GM23338 (cell line): ENCODE data around the gene AIFM2. TPM values are rescaled to one million over a fixed set of nuclear protein-coding genes. Genes with fewer than 3 reads are reported as not detected.
"Not testable (repeated sequence)": the region's sequence is repeated elsewhere in the genome, so short reads cannot be mapped to it uniquely, and the experiment has no call there.

ENCODE experiments used
- ATAC-seq: fragments of 200-7000 bp; cut with Tn5 transposase; 3 replicates; pipeline ENCODE4 v1.9.1; 2020
- DNase-seq: peaks from one replicate; pipeline ENCODE4 v3.0.0-alpha.2; 2015; ENCODE audit warnings: low spot score
- H2AFZ ChIP-seq: fragments of 200-600 bp; sonication (generic); 2 replicates; pipeline ENCODE4 v1.8.0; 2016; ENCODE audit warnings: antibody characterized with exemption, mild to moderate bottlenecking, moderate library complexity
- H3F3A ChIP-seq: fragments of 200-600 bp; sonication (generic); replicated peaks from 2 replicates; pipeline ENCODE4 v1.8.0; 2017; ENCODE audit warnings: antibody characterized with exemption, mixed run types, low read depth
- H3K27ac ChIP-seq: fragments of 200-600 bp; sonication (generic); 2 replicates; pipeline ENCODE4 v1.6.1; 2016; ENCODE audit warnings: low read depth
- H3K27me3 ChIP-seq: fragments of 200-600 bp; sonication (generic); 2 replicates; pipeline ENCODE4 v1.8.0; 2016; ENCODE audit warnings: mild to moderate bottlenecking, mixed run types, moderate library complexity; ENCODE audit not compliant: insufficient read depth
- H3K36me3 ChIP-seq: fragments of 200-600 bp; sonication (generic); 2 replicates; pipeline ENCODE4 v1.8.0; 2016; ENCODE audit warnings: mild to moderate bottlenecking; ENCODE audit not compliant: insufficient read depth
- H3K4me1 ChIP-seq: fragments of 200-600 bp; sonication (generic); 2 replicates; pipeline ENCODE4 v1.8.0; 2016; ENCODE audit warnings: mild to moderate bottlenecking, moderate library complexity; ENCODE audit not compliant: insufficient read depth
- H3K4me2 ChIP-seq: fragments of 200-600 bp; sonication (generic); 2 replicates; pipeline ENCODE4 v1.7.1; 2017; ENCODE audit warnings: mixed run types
- H3K4me3 ChIP-seq: fragments of 200-600 bp; sonication (generic); 2 replicates; pipeline ENCODE4 v1.6.1; 2016; ENCODE audit warnings: mixed run types
- H3K79me2 ChIP-seq: fragments of 200-600 bp; sonication (generic); replicated peaks from 2 replicates; pipeline ENCODE4 v1.8.0; 2017; ENCODE audit warnings: mild to moderate bottlenecking; ENCODE audit not compliant: insufficient read depth
- H3K9me2 ChIP-seq: fragments of 200-600 bp; sonication (generic); 2 replicates; pipeline ENCODE4 v1.8.0; 2017; ENCODE audit not compliant: insufficient read depth
- H4K20me1 ChIP-seq: fragments of 200-600 bp; sonication (generic); replicated peaks from 2 replicates; pipeline ENCODE4 v1.8.0; 2017; ENCODE audit warnings: mild to moderate bottlenecking; ENCODE audit not compliant: insufficient read depth
- H3K27ac Mint-ChIP-seq: 2 replicates; pipeline ENCODE4 v1.8.0; 2020; ENCODE audit warnings: inconsistent platforms, mild to moderate bottlenecking, moderate library complexity, mixed read lengths
- H3K27me3 Mint-ChIP-seq: 3 replicates; pipeline ENCODE4 v1.8.0; 2022; ENCODE audit warnings: low read depth, mild to moderate bottlenecking, moderate library complexity, mixed read lengths, inconsistent platforms; ENCODE audit not compliant: insufficient read depth, poor library complexity
- H3K36me3 Mint-ChIP-seq: 3 replicates; pipeline ENCODE4 v1.8.0; 2021; ENCODE audit warnings: low read depth, mild to moderate bottlenecking, inconsistent platforms, moderate library complexity, mixed read lengths
- H3K4me1 Mint-ChIP-seq: 3 replicates; pipeline ENCODE4 v1.8.0; 2020; ENCODE audit warnings: mild to moderate bottlenecking, inconsistent platforms, mixed read lengths
- H3K4me3 Mint-ChIP-seq: 3 replicates; pipeline ENCODE4 v1.8.0; 2021; ENCODE audit warnings: moderate library complexity, mild to moderate bottlenecking, inconsistent platforms, mixed read lengths
- H3K9me3 Mint-ChIP-seq: 3 replicates; pipeline ENCODE4 v1.8.0; 2020; ENCODE audit warnings: moderate library complexity, mild to moderate bottlenecking, inconsistent platforms, mixed read lengths
- CREB1 ChIP-seq: fragments of 250-450 bp; sonication (Bioruptor Pico); IDR thresholded peaks from 2 replicates; pipeline ENCODE4 v1.5.0; 2020; ENCODE audit warnings: low read depth, mild to moderate bottlenecking, moderate library complexity
- EZH2 ChIP-seq: fragments of 200-600 bp; sonication (generic); IDR thresholded peaks from one replicate; pipeline ENCODE4 v1.8.0; 2017; ENCODE audit warnings: antibody characterized with exemption, mild to moderate bottlenecking, low read depth; ENCODE audit not compliant: unreplicated experiment
- EZH2phosphoT487 ChIP-seq: fragments of 200-600 bp; sonication (generic); IDR thresholded peaks from one replicate; pipeline ENCODE4 v1.8.1; 2018; ENCODE audit warnings: antibody characterized with exemption; ENCODE audit not compliant: unreplicated experiment
- JUNB ChIP-seq: IDR thresholded peaks from one replicate; pipeline ENCODE4 v1.6.1; 2016; ENCODE audit warnings: antibody characterized with exemption; ENCODE audit not compliant: unreplicated experiment
- NANOG ChIP-seq: IDR thresholded peaks from 2 replicates; pipeline ENCODE4 v1.6.1; 2016; ENCODE audit warnings: antibody characterized with exemption, borderline replicate concordance
- POLR2AphosphoS5 ChIP-seq: IDR thresholded peaks from 2 replicates; pipeline ENCODE4 v1.6.1; 2016; ENCODE audit warnings: antibody characterized with exemption, low read depth
- STAT1 ChIP-seq: IDR thresholded peaks from one replicate; pipeline ENCODE4 v1.6.1; 2016; ENCODE audit warnings: antibody characterized with exemption; ENCODE audit not compliant: unreplicated experiment
- ZNF114 ChIP-seq: fragments of 250-450 bp; sonication (Bioruptor Pico); IDR thresholded peaks from 2 replicates; pipeline ENCODE4 v1.5.0; 2020; ENCODE audit warnings: mild to moderate bottlenecking, moderate library complexity
- ZNF331 ChIP-seq: fragments of 250-450 bp; sonication (Bioruptor Pico); IDR thresholded peaks from 2 replicates; pipeline ENCODE4 v1.5.0; 2020; ENCODE audit warnings: low read depth, mild to moderate bottlenecking, moderate library complexity
- polyA plus RNA-seq: library from polyadenylated mRNA; unstranded; fragments of >200 nt; fragmentation: Nextera tagmentation; extraction: Ambion mirVana; gene quantifications from 2 replicates; pipeline ENCODE4 v1.2.1, GENCODE V29; 2016
- total RNA-seq: library from RNA; depleted of rRNA; stranded (reverse); fragments of >200 nt; shearing (Covaris generic); gene quantifications from 2 replicates; pipeline ENCODE4 v1.2.3, GENCODE V29; 2014
- TF ChIP-seq, protein P1 (sequence below), 2 experiments: fragments of 200-600 bp in 1 of 2; sonication (generic) in 1 of 2; conservative IDR thresholded peaks; 2 replicates each; pipeline versions ENCODE4 v1.5.1 to v1.6.1; 2016 to 2017; ENCODE audit warnings: antibody characterized with exemption in 2 of 2, low read depth in 2 of 2, mild to moderate bottlenecking in 2 of 2, moderate library complexity in 1 of 2
- TF ChIP-seq, protein P2 (sequence below): IDR thresholded peaks from 2 replicates; pipeline ENCODE4 v1.6.1; 2016; ENCODE audit warnings: antibody characterized with exemption
- TF ChIP-seq, protein P3 (sequence below): fragments of 250-450 bp; sonication (Bioruptor Pico); IDR thresholded peaks from 2 replicates; pipeline ENCODE4 v1.5.0; 2020; ENCODE audit warnings: mild to moderate bottlenecking, moderate library complexity

Gene AIFM2
- total and polyA plus RNA-seq, 2 experiments from 2014 or later: 3.2 to 3.6 TPM

DNA sequence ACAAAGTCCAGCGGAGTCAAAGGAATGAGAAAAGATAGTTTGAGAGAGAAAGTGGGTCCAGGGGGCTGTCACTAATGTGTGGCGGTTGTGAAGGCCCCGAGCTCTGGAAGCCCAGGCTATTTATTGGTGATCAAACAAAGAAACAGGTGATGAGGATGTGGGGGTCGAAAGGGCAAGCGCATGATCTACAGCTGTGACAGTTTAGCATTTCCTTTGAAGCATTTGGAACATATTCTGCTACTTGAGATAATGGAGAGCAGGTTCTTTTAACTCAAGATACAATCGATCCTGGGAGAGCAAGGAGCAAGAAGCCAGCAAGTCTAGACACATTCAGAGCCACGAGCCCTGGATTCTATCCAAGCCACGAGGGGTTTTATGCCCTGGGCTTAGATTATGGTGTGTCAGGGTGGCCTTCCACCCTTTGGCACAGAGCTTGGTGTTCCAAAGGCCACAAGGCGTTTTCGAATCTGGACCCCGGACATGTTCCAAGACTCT lies 31.5 kb downstream of the AIFM2 start:
- H3K4me1 ChIP-seq, H3K4me3 Mint-ChIP-seq, H3K4me1 Mint-ChIP-seq, H3K9me3 Mint-ChIP-seq, H3K79me2 ChIP-seq, H3F3A ChIP-seq, H2AFZ ChIP-seq, H3K27me3 ChIP-seq, H3K36me3 ChIP-seq, DNase-seq, H3K27ac Mint-ChIP-seq, H4K20me1 ChIP-seq, H3K4me3 ChIP-seq, ATAC-seq, H3K9me2 ChIP-seq, H3K27ac ChIP-seq, H3K4me2 ChIP-seq: not testable (repeated sequence)
- Mint-ChIP-seq H3K36me3 (peaks cover 22% of the 10 kb centered on the region), H3K27me3 (peaks cover 18% of the 10 kb centered on the region)

DNA sequence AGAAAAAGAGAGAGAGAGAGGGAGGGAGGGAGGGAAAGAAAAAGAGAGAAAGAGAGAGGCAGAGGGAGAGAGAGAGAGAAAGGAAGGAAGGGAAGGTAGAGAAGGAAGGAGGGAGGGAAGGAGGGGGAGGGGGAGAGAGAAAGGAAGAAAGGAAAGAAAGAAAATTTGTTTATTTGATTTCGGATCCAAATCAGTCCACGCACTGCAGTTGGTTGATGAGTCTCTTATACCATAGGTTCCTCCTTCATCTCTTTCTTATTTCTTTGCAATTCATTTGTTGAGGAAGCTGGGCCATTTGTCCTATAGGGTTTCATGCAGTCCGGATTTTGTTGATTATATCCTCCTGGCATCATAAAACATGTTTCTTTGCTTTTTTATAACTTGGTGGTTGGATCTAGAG lies 34.4 kb downstream of the AIFM2 start:
- no peaks in the 10 kb centered on the region for H3K4me1 ChIP-seq
- peaks cover 6% of the 10 kb centered on the region for H3K27me3 Mint-ChIP-seq
- peaks cover 32% of the 10 kb centered on the region for H3K36me3 Mint-ChIP-seq
- no peak overlapping the region for H3K4me3 Mint-ChIP-seq
- H3K9me3 Mint-ChIP-seq: no peaks in the 10 kb centered on the region; the same call in 2 of the 3 replicates
- no peaks in the 10 kb centered on the region for H3K27me3 ChIP-seq
- ATAC-seq (no peak), DNase-seq (no peak)
- H3K36me3 ChIP-seq: no peaks in the 10 kb centered on the region
- no peak overlapping the region for H3K4me2 ChIP-seq
- H3F3A ChIP-seq: no peaks in the 10 kb centered on the region
- H4K20me1 ChIP-seq: no peaks in the 10 kb centered on the region
- no peaks in the 10 kb centered on the region for H3K79me2 ChIP-seq
- H3K27ac ChIP-seq: no peak overlapping the region
- H3K4me3 ChIP-seq: no peak overlapping the region
- no peaks in the 10 kb centered on the region for H3K9me2 ChIP-seq
- H3K27ac Mint-ChIP-seq: no peak overlapping the region
- no peaks in the 10 kb centered on the region for H3K4me1 Mint-ChIP-seq
- H2AFZ ChIP-seq: no peak overlapping the region
- TF ChIP-seq EZH2: no peak
- TF ChIP-seq, protein P1, sequence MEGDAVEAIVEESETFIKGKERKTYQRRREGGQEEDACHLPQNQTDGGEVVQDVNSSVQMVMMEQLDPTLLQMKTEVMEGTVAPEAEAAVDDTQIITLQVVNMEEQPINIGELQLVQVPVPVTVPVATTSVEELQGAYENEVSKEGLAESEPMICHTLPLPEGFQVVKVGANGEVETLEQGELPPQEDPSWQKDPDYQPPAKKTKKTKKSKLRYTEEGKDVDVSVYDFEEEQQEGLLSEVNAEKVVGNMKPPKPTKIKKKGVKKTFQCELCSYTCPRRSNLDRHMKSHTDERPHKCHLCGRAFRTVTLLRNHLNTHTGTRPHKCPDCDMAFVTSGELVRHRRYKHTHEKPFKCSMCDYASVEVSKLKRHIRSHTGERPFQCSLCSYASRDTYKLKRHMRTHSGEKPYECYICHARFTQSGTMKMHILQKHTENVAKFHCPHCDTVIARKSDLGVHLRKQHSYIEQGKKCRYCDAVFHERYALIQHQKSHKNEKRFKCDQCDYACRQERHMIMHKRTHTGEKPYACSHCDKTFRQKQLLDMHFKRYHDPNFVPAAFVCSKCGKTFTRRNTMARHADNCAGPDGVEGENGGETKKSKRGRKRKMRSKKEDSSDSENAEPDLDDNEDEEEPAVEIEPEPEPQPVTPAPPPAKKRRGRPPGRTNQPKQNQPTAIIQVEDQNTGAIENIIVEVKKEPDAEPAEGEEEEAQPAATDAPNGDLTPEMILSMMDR (conservative IDR thresholded peaks at IDR 0.05; ENCODE audit: low read depth in 2 of 2): no peak
- no peak for TF ChIP-seq POLR2AphosphoS5
- no peak for TF ChIP-seq STAT1
- TF ChIP-seq ZNF114 (CRISPR knock-in tag): no peak
- TF ChIP-seq ZNF331 (CRISPR knock-in tag): no peak
- TF ChIP-seq, protein P2, sequence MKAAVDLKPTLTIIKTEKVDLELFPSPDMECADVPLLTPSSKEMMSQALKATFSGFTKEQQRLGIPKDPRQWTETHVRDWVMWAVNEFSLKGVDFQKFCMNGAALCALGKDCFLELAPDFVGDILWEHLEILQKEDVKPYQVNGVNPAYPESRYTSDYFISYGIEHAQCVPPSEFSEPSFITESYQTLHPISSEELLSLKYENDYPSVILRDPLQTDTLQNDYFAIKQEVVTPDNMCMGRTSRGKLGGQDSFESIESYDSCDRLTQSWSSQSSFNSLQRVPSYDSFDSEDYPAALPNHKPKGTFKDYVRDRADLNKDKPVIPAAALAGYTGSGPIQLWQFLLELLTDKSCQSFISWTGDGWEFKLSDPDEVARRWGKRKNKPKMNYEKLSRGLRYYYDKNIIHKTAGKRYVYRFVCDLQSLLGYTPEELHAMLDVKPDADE: no peak
- TF ChIP-seq JUNB: no peak
- TF ChIP-seq NANOG: no peak
- TF ChIP-seq CREB1 (CRISPR knock-in tag): no peak
- TF ChIP-seq, protein P3, sequence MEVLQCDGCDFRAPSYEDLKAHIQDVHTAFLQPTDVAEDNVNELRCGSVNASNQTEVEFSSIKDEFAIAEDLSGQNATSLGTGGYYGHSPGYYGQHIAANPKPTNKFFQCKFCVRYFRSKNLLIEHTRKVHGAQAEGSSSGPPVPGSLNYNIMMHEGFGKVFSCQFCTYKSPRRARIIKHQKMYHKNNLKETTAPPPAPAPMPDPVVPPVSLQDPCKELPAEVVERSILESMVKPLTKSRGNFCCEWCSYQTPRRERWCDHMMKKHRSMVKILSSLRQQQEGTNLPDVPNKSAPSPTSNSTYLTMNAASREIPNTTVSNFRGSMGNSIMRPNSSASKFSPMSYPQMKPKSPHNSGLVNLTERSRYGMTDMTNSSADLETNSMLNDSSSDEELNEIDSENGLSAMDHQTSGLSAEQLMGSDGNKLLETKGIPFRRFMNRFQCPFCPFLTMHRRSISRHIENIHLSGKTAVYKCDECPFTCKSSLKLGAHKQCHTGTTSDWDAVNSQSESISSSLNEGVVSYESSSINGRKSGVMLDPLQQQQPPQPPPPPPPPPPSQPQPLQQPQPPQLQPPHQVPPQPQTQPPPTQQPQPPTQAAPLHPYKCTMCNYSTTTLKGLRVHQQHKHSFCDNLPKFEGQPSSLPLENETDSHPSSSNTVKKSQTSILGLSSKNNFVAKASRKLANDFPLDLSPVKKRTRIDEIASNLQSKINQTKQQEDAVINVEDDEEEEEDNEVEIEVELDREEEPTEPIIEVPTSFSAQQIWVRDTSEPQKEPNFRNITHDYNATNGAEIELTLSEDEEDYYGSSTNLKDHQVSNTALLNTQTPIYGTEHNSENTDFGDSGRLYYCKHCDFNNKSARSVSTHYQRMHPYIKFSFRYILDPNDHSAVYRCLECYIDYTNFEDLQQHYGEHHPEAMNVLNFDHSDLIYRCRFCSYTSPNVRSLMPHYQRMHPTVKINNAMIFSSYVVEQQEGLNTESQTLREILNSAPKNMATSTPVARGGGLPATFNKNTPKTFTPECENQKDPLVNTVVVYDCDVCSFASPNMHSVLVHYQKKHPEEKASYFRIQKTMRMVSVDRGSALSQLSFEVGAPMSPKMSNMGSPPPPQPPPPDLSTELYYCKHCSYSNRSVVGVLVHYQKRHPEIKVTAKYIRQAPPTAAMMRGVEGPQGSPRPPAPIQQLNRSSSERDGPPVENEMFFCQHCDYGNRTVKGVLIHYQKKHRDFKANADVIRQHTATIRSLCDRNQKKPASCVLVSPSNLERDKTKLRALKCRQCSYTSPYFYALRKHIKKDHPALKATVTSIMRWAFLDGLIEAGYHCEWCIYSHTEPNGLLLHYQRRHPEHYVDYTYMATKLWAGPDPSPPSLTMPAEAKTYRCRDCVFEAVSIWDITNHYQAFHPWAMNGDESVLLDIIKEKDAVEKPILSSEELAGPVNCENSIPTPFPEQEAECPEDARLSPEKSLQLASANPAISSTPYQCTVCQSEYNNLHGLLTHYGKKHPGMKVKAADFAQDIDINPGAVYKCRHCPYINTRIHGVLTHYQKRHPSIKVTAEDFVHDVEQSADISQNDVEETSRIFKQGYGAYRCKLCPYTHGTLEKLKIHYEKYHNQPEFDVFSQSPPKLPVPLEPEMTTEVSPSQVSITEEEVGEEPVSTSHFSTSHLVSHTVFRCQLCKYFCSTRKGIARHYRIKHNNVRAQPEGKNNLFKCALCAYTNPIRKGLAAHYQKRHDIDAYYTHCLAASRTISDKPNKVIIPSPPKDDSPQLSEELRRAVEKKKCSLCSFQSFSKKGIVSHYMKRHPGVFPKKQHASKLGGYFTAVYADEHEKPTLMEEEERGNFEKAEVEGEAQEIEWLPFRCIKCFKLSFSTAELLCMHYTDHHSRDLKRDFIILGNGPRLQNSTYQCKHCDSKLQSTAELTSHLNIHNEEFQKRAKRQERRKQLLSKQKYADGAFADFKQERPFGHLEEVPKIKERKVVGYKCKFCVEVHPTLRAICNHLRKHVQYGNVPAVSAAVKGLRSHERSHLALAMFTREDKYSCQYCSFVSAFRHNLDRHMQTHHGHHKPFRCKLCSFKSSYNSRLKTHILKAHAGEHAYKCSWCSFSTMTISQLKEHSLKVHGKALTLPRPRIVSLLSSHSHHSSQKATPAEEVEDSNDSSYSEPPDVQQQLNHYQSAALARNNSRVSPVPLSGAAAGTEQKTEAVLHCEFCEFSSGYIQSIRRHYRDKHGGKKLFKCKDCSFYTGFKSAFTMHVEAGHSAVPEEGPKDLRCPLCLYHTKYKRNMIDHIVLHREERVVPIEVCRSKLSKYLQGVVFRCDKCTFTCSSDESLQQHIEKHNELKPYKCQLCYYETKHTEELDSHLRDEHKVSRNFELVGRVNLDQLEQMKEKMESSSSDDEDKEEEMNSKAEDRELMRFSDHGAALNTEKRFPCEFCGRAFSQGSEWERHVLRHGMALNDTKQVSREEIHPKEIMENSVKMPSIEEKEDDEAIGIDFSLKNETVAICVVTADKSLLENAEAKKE (CRISPR knock-in tag): no peak
- TF ChIP-seq EZH2phosphoT487: no peak
